Endothelial cell of umbilical vein (primary cell): ENCODE measurements around the gene CDT1. TPM values are rescaled to one million over a fixed set of nuclear protein-coding genes. Genes with fewer than 3 reads are reported as not detected.

ENCODE experiments used
- BruUV-seq: library from RNA; stranded (reverse); fragments of 400-500 nt; replicated peaks from 2 replicates; lab custom pipeline; 2021; lab: Mats Ljungman, UMichigan
- CTCF ChIA-PET: fragments of 300-600, 350-600 bp; sonication (Branson Sonifier 250); formaldehyde crosslinking; loops from one replicate; lab custom pipeline; 2021; ENCODE audit warnings: antibody characterized with exemption, inconsistent platforms; lab: Charles Lee
- POLR2A ChIA-PET: fragments of 300-600, 350-600 bp; sonication (Branson Sonifier 250); formaldehyde crosslinking; loops from one replicate; lab custom pipeline; 2021; ENCODE audit warnings: antibody characterized with exemption, inconsistent platforms; lab: Charles Lee
- DNase-seq: peaks from one replicate; pipeline ENCODE4 v3.0.0-alpha.2; 2011; ENCODE audit warnings: low read depth, low spot score
- FAIRE-seq: peaks from 2 replicates; lab custom pipeline; 2011; peaks lifted over from hg19 to GRCh38; lab: Jason Lieb, UNC
- H2AFZ ChIP-seq: 2 replicates; pipeline ENCODE4 v1.6.0; 2012; ENCODE audit warnings: low read depth, low read length, control low read depth, inconsistent platforms
- H3K27ac ChIP-seq: 2 replicates; pipeline ENCODE4 v1.5.1; 2011; ENCODE audit warnings: low read depth, mild to moderate bottlenecking, control low read depth, low read length, moderate library complexity; ENCODE audit not compliant: insufficient read depth
- H3K27me3 ChIP-seq, 2 experiments: 2 replicates each; pipeline versions ENCODE4 v1.6.0 to v1.6.1; 2011; ENCODE audit warnings: low read length in 2 of 2, mixed read lengths in 1 of 2; ENCODE audit not compliant: control insufficient read depth in 2 of 2, insufficient read depth in 2 of 2
- H3K36me3 ChIP-seq, 2 experiments: 2 replicates in 1 of 2; 3 replicates in 1 of 2; pipeline ENCODE4 v1.5.1; 2011; ENCODE audit warnings: low read length in 2 of 2, mild to moderate bottlenecking in 1 of 2, moderate library complexity in 1 of 2; ENCODE audit not compliant: control insufficient read depth in 2 of 2, insufficient read depth in 2 of 2; ENCODE audit errors: extremely low read depth in 1 of 2
- H3K4me1 ChIP-seq: 3 replicates; pipeline ENCODE4 v1.5.1; 2011; ENCODE audit warnings: mild to moderate bottlenecking, low read length; ENCODE audit not compliant: control insufficient read depth, insufficient read depth; ENCODE audit errors: extremely low read depth
- H3K4me2 ChIP-seq: 2 replicates; pipeline ENCODE4 v1.6.1; 2011; ENCODE audit warnings: low read length, control low read depth, mixed read lengths; ENCODE audit not compliant: insufficient read depth
- H3K4me3 ChIP-seq, 3 experiments: fragments of 200-600 bp in 1 of 3; sonication (generic), shearing (Covaris generic) in 1 of 3; replicated peaks in 1 of 3; 2 replicates each; pipeline ENCODE4 v1.5.1; 2011 to 2016; ENCODE audit warnings: control low read depth in 3 of 3, low read length in 3 of 3, mild to moderate bottlenecking in 2 of 3, inconsistent platforms in 1 of 3, low read depth in 1 of 3, moderate library complexity in 1 of 3; ENCODE audit not compliant: insufficient read depth in 1 of 3
- H3K79me2 ChIP-seq: 2 replicates; pipeline ENCODE4 v1.6.0; 2012; ENCODE audit warnings: low read length, inconsistent platforms; ENCODE audit not compliant: control insufficient read depth, insufficient read depth
- H3K9ac ChIP-seq: replicated peaks from 2 replicates; pipeline ENCODE3; 2011; ENCODE audit warnings: low read length, control low read depth; ENCODE audit not compliant: insufficient read depth; ENCODE audit errors: extremely low read depth
- H3K9me1 ChIP-seq: replicated peaks from 3 replicates; pipeline ENCODE4 v1.6.0; 2011; ENCODE audit warnings: mild to moderate bottlenecking, low read length; ENCODE audit not compliant: control insufficient read depth, insufficient read depth; ENCODE audit errors: extremely low read depth
- H3K9me3 ChIP-seq: replicated peaks from 2 replicates; pipeline ENCODE4 v1.5.1; 2012; ENCODE audit warnings: low read length, inconsistent platforms; ENCODE audit not compliant: control insufficient read depth, insufficient read depth
- H4K20me1 ChIP-seq: replicated peaks from 2 replicates; pipeline ENCODE3; 2011; ENCODE audit warnings: mild to moderate bottlenecking, low read length; ENCODE audit not compliant: control insufficient read depth, insufficient read depth; ENCODE audit errors: extremely low read depth
- EZH2 ChIP-seq: IDR thresholded peaks from 2 replicates; pipeline ENCODE4 v1.6.1; 2012; ENCODE audit warnings: borderline replicate concordance, low read depth, mild to moderate bottlenecking, moderate library complexity, low read length, inconsistent platforms; ENCODE audit not compliant: severe bottlenecking
- FOS ChIP-seq: IDR thresholded peaks from 2 replicates; pipeline ENCODE4 v1.6.1; 2011; ENCODE audit warnings: mild to moderate bottlenecking, low read length, moderate library complexity, borderline replicate concordance; ENCODE audit not compliant: insufficient read depth
- GATA2 ChIP-seq: IDR thresholded peaks from 2 replicates; pipeline ENCODE4 v1.7.0; 2011; ENCODE audit warnings: low read depth, mild to moderate bottlenecking, moderate library complexity, mixed read lengths, low read length; ENCODE audit not compliant: insufficient read length, insufficient read depth
- JUN ChIP-seq: IDR thresholded peaks from 2 replicates; pipeline ENCODE4 v1.6.1; 2011; ENCODE audit warnings: borderline replicate concordance, low read depth; ENCODE audit not compliant: insufficient read length, insufficient read depth
- MAX ChIP-seq: IDR thresholded peaks from 2 replicates; pipeline ENCODE4 v1.6.1; 2011; ENCODE audit not compliant: insufficient read depth, insufficient read length
- MYC ChIP-seq: IDR thresholded peaks from one replicate; pipeline ENCODE4 v1.6.1; 2011; ENCODE audit warnings: mild to moderate bottlenecking, low read depth, low read length
- POLR2A ChIP-seq: IDR thresholded peaks from 2 replicates; pipeline ENCODE4 v1.6.1; 2012; ENCODE audit warnings: low read depth, mild to moderate bottlenecking, control low read depth, low read length
- POLR2AphosphoS5 ChIP-seq: IDR thresholded peaks from 2 replicates; pipeline ENCODE4 v1.6.1; 2012; ENCODE audit warnings: low read depth, mild to moderate bottlenecking, control low read depth, low read length, moderate library complexity; ENCODE audit not compliant: insufficient read depth
- dilution Hi-C: fragments of 300-500 bp; cut with MboI; formaldehyde crosslinking; loops from one replicate; pipeline ENCODE4 v1.15.0; 2019; ENCODE audit warnings: low sequenced_read_pairs; ENCODE audit not compliant: extremely low pct_ligation_motif_present
- intact Hi-C: fragments of 100-400 bp; cut with micrococcal nuclease; formaldehyde crosslinking; loops from one replicate; pipeline ENCODE4 v1.10.0; 2022
- polyA plus RNA-seq, 4 experiments: library from polyadenylated mRNA; depleted of rRNA in 3 of 4; stranded (reverse) in 3 of 4; unstranded in 1 of 4; fragments of >200 nt; gene quantifications; 2 replicates each; pipeline versions ENCODE4 v1.2.1 to v1.2.3, GENCODE V29; 2011 to 2012; ENCODE audit warnings: missing spikeins in 1 of 4
- total RNA-seq: library from RNA; stranded (reverse); gene quantifications from 2 replicates; pipeline ENCODE4 v1.2.3, GENCODE V29; 2021
- TF ChIP-seq, protein P1 (sequence below), 2 donors: IDR thresholded peaks; 1 replicate in 1 of 2; 2 replicates in 1 of 2; pipeline ENCODE4 v1.5.1; 2011; ENCODE audit warnings: low read length in 2 of 2, mild to moderate bottlenecking in 2 of 2, moderate library complexity in 2 of 2, control low read depth in 1 of 2, inconsistent platforms in 1 of 2, low read depth in 1 of 2; ENCODE audit not compliant: insufficient read depth in 1 of 2; ENCODE audit errors: extremely low read depth in 1 of 2

CDT1 gene
- total and polyA plus RNA-seq, 2 donors (not counting 3 experiments of a cell fraction or from before 2014, with no cell fraction given): 15.6 to 30.6 TPM

GRCh38 chr16:88857728-88858339, 54.2 kb downstream of the CDT1 start:
- POLR2A ChIA-PET: no interaction called here
- FAIRE-seq (peak; percentile 96), DNase-seq (peak; percentile 74)
- H4K20me1 ChIP-seq: no peaks in the 10 kb centered on the region
- no peaks in the 10 kb centered on the region for H3K9me3 ChIP-seq
- H3K79me2 ChIP-seq: peaks cover 4% of the 10 kb centered on the region
- intact Hi-C loops: loop anchor here (1.0 to 2.0 kb wide), 5 partner anchors 42 to 121 kb away; no protein-coding TSS in a partner anchor
- no peak for TF ChIP-seq POLR2A
- no peak for TF ChIP-seq JUN
- TF ChIP-seq MYC: no peak
- no peak for TF ChIP-seq FOS
- no peak for TF ChIP-seq POLR2AphosphoS5
- TF ChIP-seq EZH2: no peak
- TF ChIP-seq MAX: peak; percentile 8
- no peak for TF ChIP-seq GATA2
- TF ChIP-seq, protein P1, sequence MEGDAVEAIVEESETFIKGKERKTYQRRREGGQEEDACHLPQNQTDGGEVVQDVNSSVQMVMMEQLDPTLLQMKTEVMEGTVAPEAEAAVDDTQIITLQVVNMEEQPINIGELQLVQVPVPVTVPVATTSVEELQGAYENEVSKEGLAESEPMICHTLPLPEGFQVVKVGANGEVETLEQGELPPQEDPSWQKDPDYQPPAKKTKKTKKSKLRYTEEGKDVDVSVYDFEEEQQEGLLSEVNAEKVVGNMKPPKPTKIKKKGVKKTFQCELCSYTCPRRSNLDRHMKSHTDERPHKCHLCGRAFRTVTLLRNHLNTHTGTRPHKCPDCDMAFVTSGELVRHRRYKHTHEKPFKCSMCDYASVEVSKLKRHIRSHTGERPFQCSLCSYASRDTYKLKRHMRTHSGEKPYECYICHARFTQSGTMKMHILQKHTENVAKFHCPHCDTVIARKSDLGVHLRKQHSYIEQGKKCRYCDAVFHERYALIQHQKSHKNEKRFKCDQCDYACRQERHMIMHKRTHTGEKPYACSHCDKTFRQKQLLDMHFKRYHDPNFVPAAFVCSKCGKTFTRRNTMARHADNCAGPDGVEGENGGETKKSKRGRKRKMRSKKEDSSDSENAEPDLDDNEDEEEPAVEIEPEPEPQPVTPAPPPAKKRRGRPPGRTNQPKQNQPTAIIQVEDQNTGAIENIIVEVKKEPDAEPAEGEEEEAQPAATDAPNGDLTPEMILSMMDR (IDR thresholded peaks at IDR 0.05; ENCODE audit: extremely low read depth in 1 of 2, insufficient read depth in 1 of 2, low read depth in 1 of 2, low read length in 2 of 2): peak; percentile 76 to 87
- H3K9me1 ChIP-seq: no peaks in the 10 kb centered on the region
- peak overlapping the region; percentile 53 for H2AFZ ChIP-seq
- TSS peak; percentile 45 for BruUV-seq
- H3K9ac ChIP-seq: peak overlapping the region; percentile 57
- peak overlapping the region; percentile 1 for H3K27ac ChIP-seq
- H3K4me2 ChIP-seq: peak overlapping the region; percentile 75
- CTCF ChIA-PET: interaction anchor here (0.6 to 2.7 kb wide), 25 partner anchors 9 to 699 kb away, joined by 3 to 50 read pairs (median 5); partner anchors contain the start of genes APRT, PABPN1L, PIEZO1 and ZNF778
- peaks cover 4% of the 10 kb centered on the region for H3K4me1 ChIP-seq
- H3K36me3 ChIP-seq: peaks cover 0 to 24% of the 10 kb centered on the region in 2 experiments
- peak overlapping the region; percentile 45 to 100 (median 72) for H3K4me3 ChIP-seq
- no peaks in the 10 kb centered on the region for H3K27me3 ChIP-seq
- dilution Hi-C loops: no loop called here

Other genes with a start within 250 kb of the CDT1 start
- gene ZC3H18, start 233.4 kb upstream of the CDT1 start, total RNA-seq: 52.8 and 59.6 TPM in 2 replicates
- 12.1 and 12.7 TPM in 2 replicates for gene ZC3H18, start 233.4 kb upstream of the CDT1 start, polyA plus RNA-seq
- not detected in 2 replicates for gene IL17C, start 165.2 kb upstream of the CDT1 start, total RNA-seq
- 0.14 and 0.17 TPM in 2 replicates for gene IL17C, start 165.2 kb upstream of the CDT1 start, polyA plus RNA-seq
- gene CYBA, start 152.7 kb upstream of the CDT1 start, total RNA-seq: 37.0 and 45.8 TPM in 2 replicates
- gene CYBA, start 152.7 kb upstream of the CDT1 start, polyA plus RNA-seq: 77.3 and 100 TPM in 2 replicates
- gene MVD, start 140.7 kb upstream of the CDT1 start, total RNA-seq: 117 and 142 TPM in 2 replicates
- 60.3 and 64.4 TPM in 2 replicates for gene MVD, start 140.7 kb upstream of the CDT1 start, polyA plus RNA-seq
- gene SNAI3, start 117.3 kb upstream of the CDT1 start, total RNA-seq: 0.18 and 0.31 TPM in 2 replicates
- gene SNAI3, start 117.3 kb upstream of the CDT1 start, polyA plus RNA-seq: 0.30 and 0.38 TPM in 2 replicates
- gene RNF166, start 97.4 kb upstream of the CDT1 start, total RNA-seq: 38.8 and 41.8 TPM in 2 replicates
- gene RNF166, start 97.4 kb upstream of the CDT1 start, polyA plus RNA-seq: 27.6 and 34.0 TPM in 2 replicates
- gene CTU2, start 97.3 kb upstream of the CDT1 start, total RNA-seq: 33.7 and 37.5 TPM in 2 replicates
- gene CTU2, start 97.3 kb upstream of the CDT1 start, polyA plus RNA-seq: 26.1 and 30.8 TPM in 2 replicates
- 306 and 322 TPM in 2 replicates for gene PIEZO1, start 18.6 kb upstream of the CDT1 start, total RNA-seq
- gene PIEZO1, start 18.6 kb upstream of the CDT1 start, polyA plus RNA-seq: 298 and 393 TPM in 2 replicates
- 148 and 152 TPM in 2 replicates for gene APRT, start 8.1 kb downstream of the CDT1 start, total RNA-seq
- 143 and 179 TPM in 2 replicates for gene APRT, start 8.1 kb downstream of the CDT1 start, polyA plus RNA-seq
- 32.5 and 40.2 TPM in 2 replicates for gene GALNS, start 53.2 kb downstream of the CDT1 start, total RNA-seq
- gene GALNS, start 53.2 kb downstream of the CDT1 start, polyA plus RNA-seq: 21.8 and 23.2 TPM in 2 replicates
- 61.9 and 80.0 TPM in 2 replicates for gene TRAPPC2L, start 53.3 kb downstream of the CDT1 start, total RNA-seq
- gene TRAPPC2L, start 53.3 kb downstream of the CDT1 start, polyA plus RNA-seq: 131 and 151 TPM in 2 replicates
- gene PABPN1L, start 62.9 kb downstream of the CDT1 start, total RNA-seq: not detected in 2 replicates
- gene PABPN1L, start 62.9 kb downstream of the CDT1 start, polyA plus RNA-seq: not detected in 2 replicates
- gene CBFA2T3, start 173.4 kb downstream of the CDT1 start, total RNA-seq: not detected in 2 replicates
- gene CBFA2T3, start 173.4 kb downstream of the CDT1 start, polyA plus RNA-seq: not detected in 2 replicates